Ramos (cell line): Measurements from ENCODE around the gene SCN1B.

ENCODE experiments used
- in situ Hi-C: fragments of 300-500 bp; cut with MboI; formaldehyde crosslinking; loops from one replicate; pipeline ENCODE4 v1.14.3; 2022; ENCODE audit warnings: low sequenced_read_pairs; ENCODE audit not compliant: unreplicated experiment

SCN1B gene

GRCh38 chr19:35068941-35069634, 38.8 kb downstream of the SCN1B start:
- in situ Hi-C loops: no loop called here

GRCh38 chr19:35069696-35070095, 39.4 kb downstream of the SCN1B start:
- in situ Hi-C loops: no loop called here

- in situ Hi-C loops: no loop called here
Measured at GRCh38 chr19:35070471-35070870, 40.2 kb downstream of the SCN1B start.

- in situ Hi-C loops: no loop called here
Measured at GRCh38 chr19:35073516-35073915, 43.2 kb downstream of the SCN1B start.

- in situ Hi-C loops: no loop called here
Measured at GRCh38 chr19:35073941-35074340, 43.7 kb downstream of the SCN1B start.

- in situ Hi-C loops: loop anchor here (5.0 kb wide), 1 partner anchor 138 kb away; no protein-coding TSS in a partner anchor
Measured at GRCh38 chr19:35074426-35075201, 44.3 kb downstream of the SCN1B start.

GRCh38 chr19:35075202-35076025, 45.1 kb downstream of the SCN1B start:
- in situ Hi-C loops: loop anchor here (5.0 kb wide), 1 partner anchor 137 kb away; no protein-coding TSS in a partner anchor

- in situ Hi-C loops: loop anchor here (5.0 kb wide), 1 partner anchor 136 kb away; no protein-coding TSS in a partner anchor
Measured at GRCh38 chr19:35076026-35076370, 45.7 kb downstream of the SCN1B start.

- in situ Hi-C loops: loop anchor here (5.0 kb wide), 1 partner anchor 136 kb away; no protein-coding TSS in a partner anchor
Measured at GRCh38 chr19:35076657-35077056, 46.4 kb downstream of the SCN1B start.

GRCh38 chr19:35077411-35078223, 47.3 kb downstream of the SCN1B start:
- in situ Hi-C loops: loop anchor here (5.0 kb wide), 1 partner anchor 135 kb away; no protein-coding TSS in a partner anchor

- in situ Hi-C loops: loop anchor here (5.0 kb wide), 1 partner anchor 132 kb away; no protein-coding TSS in a partner anchor
Measured at GRCh38 chr19:35079826-35080225, 49.6 kb downstream of the SCN1B start.

GRCh38 chr19:35080613-35081170, 50.4 kb downstream of the SCN1B start:
- in situ Hi-C loops: no loop called here

- in situ Hi-C loops: no loop called here
Measured at GRCh38 chr19:35081201-35081600, 50.9 kb downstream of the SCN1B start.

GRCh38 chr19:35083691-35084508, 53.6 kb downstream of the SCN1B start:
- in situ Hi-C loops: no loop called here

GRCh38 chr19:35084509-35084762, 54.2 kb downstream of the SCN1B start:
- in situ Hi-C loops: no loop called here

GRCh38 chr19:35085947-35086346, 55.7 kb downstream of the SCN1B start:
- in situ Hi-C loops: no loop called here

GRCh38 chr19:35086455-35086854, 56.2 kb downstream of the SCN1B start:
- in situ Hi-C loops: no loop called here

GRCh38 chr19:35087393-35087792, 57.1 kb downstream of the SCN1B start:
- in situ Hi-C loops: no loop called here
